HL-60 (cell line): Measurements from ENCODE around the gene CC2D1B.

Source experiments
- GABPA ChIP-seq: IDR thresholded peaks from 2 replicates; pipeline ENCODE4 v1.6.1; 2012; ENCODE audit warnings: low read depth
- POLR2AphosphoS5 ChIP-seq: IDR thresholded peaks from 2 replicates; pipeline ENCODE4 v1.6.1; 2012; ENCODE audit warnings: low read depth
- SPI1 ChIP-seq: IDR thresholded peaks from 2 replicates; pipeline ENCODE4 v1.6.1; 2012; ENCODE audit warnings: low read depth, mild to moderate bottlenecking, borderline replicate concordance
- TF ChIP-seq, protein P1 (sequence below): IDR thresholded peaks from one replicate; pipeline ENCODE4 v1.5.1; 2011; ENCODE audit warnings: low read length, control low read depth, inconsistent platforms; ENCODE audit not compliant: insufficient read depth
- TF ChIP-seq, protein P2 (sequence below): IDR thresholded peaks from 2 replicates; pipeline ENCODE4 v1.6.1; 2012; ENCODE audit warnings: low read depth; ENCODE audit not compliant: insufficient replicate concordance

GRCh38 chr1:52348704-52349300 is 17.2 kb downstream of the CC2D1B start:
- TF ChIP-seq, protein P1, sequence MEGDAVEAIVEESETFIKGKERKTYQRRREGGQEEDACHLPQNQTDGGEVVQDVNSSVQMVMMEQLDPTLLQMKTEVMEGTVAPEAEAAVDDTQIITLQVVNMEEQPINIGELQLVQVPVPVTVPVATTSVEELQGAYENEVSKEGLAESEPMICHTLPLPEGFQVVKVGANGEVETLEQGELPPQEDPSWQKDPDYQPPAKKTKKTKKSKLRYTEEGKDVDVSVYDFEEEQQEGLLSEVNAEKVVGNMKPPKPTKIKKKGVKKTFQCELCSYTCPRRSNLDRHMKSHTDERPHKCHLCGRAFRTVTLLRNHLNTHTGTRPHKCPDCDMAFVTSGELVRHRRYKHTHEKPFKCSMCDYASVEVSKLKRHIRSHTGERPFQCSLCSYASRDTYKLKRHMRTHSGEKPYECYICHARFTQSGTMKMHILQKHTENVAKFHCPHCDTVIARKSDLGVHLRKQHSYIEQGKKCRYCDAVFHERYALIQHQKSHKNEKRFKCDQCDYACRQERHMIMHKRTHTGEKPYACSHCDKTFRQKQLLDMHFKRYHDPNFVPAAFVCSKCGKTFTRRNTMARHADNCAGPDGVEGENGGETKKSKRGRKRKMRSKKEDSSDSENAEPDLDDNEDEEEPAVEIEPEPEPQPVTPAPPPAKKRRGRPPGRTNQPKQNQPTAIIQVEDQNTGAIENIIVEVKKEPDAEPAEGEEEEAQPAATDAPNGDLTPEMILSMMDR: no peak
- TF ChIP-seq POLR2AphosphoS5 (no peak), GABPA (no peak), SPI1 (no peak)
- TF ChIP-seq, protein P2, sequence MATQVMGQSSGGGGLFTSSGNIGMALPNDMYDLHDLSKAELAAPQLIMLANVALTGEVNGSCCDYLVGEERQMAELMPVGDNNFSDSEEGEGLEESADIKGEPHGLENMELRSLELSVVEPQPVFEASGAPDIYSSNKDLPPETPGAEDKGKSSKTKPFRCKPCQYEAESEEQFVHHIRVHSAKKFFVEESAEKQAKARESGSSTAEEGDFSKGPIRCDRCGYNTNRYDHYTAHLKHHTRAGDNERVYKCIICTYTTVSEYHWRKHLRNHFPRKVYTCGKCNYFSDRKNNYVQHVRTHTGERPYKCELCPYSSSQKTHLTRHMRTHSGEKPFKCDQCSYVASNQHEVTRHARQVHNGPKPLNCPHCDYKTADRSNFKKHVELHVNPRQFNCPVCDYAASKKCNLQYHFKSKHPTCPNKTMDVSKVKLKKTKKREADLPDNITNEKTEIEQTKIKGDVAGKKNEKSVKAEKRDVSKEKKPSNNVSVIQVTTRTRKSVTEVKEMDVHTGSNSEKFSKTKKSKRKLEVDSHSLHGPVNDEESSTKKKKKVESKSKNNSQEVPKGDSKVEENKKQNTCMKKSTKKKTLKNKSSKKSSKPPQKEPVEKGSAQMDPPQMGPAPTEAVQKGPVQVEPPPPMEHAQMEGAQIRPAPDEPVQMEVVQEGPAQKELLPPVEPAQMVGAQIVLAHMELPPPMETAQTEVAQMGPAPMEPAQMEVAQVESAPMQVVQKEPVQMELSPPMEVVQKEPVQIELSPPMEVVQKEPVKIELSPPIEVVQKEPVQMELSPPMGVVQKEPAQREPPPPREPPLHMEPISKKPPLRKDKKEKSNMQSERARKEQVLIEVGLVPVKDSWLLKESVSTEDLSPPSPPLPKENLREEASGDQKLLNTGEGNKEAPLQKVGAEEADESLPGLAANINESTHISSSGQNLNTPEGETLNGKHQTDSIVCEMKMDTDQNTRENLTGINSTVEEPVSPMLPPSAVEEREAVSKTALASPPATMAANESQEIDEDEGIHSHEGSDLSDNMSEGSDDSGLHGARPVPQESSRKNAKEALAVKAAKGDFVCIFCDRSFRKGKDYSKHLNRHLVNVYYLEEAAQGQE: no peak
